Measurements from ENCODE around the gene PCGF1. TPM values are rescaled to one million over a fixed set of nuclear protein-coding genes. Genes with fewer than 3 reads are reported as not detected.

PCGF1 gene
- total and polyA plus RNA-seq, 2 of the 13 experiments (the other 11 are each of a cell fraction or from before 2014, with no cell fraction given): 20.4 to 22.6 TPM

- H3K4me2 ChIP-seq (ENCODE audit: low read depth, low read length): peak overlapping the region; percentile 92
- no peaks in the 10 kb centered on the region for H4K20me1 ChIP-seq (ENCODE audit: insufficient read depth, low read length)
- H3K9ac ChIP-seq (ENCODE audit: insufficient read depth, low read depth, low read length): peak overlapping the region; percentile 18; the same call in 1 of the 2 replicates
- H3K79me2 ChIP-seq (ENCODE audit: insufficient read depth, low read length): peaks cover 36% of the 10 kb centered on the region
- peaks cover 77% of the 10 kb centered on the region for H3K4me1 ChIP-seq (ENCODE audit: insufficient read depth, low read length)
- peak overlapping the region; percentile 32 to 66 (median 53); a peak in 5 of 6 replicates for H3K4me3 ChIP-seq (replicated peaks in 1 of 3; ENCODE audit: insufficient read depth in 1 of 3, low read depth in 2 of 3, low read length in 3 of 3)
- no peaks in the 10 kb centered on the region for H3K36me3 ChIP-seq (replicated peaks in 1 of 2; ENCODE audit: control insufficient read depth in 1 of 2, insufficient read depth in 2 of 2, low read length in 2 of 2)
- in situ Hi-C loops (cut with HindIII; ENCODE audit: extremely low pct_ligation_motif_present, low pct_unique_long_range_greater_than_20kb) (no loop called here), intact Hi-C loops (cut with micrococcal nuclease; ENCODE audit: unreplicated experiment) (loop anchor here (2.0 to 10.0 kb wide), 2 partner anchors 59 to 1805 kb away; partner anchors contain the start of gene RTKN)
- 67% methylated on average over 11 of the region's 15 CpGs for WGBS (ENCODE audit: low lambda C conversion rate)
- CTCF ChIA-PET (ENCODE audit: low intra/inter-chr PET ratio, low total read pairs): no interaction called here
- H2AFZ ChIP-seq (ENCODE audit: low read length): no peak overlapping the region
- no peaks in the 10 kb centered on the region; a peak in 1 of 5 replicates for H3K27me3 ChIP-seq (ENCODE audit: control insufficient read depth in 1 of 2, insufficient read depth in 2 of 2, low read length in 2 of 2)
- H3K27ac ChIP-seq (ENCODE audit: extremely low read length, insufficient read depth, low read length): peak overlapping the region; percentile 70
- FAIRE-seq (no peak), ATAC-seq (no peak), DNase-seq (ENCODE audit: low spot score) (no peak)
- POLR2A ChIA-PET: interaction anchor here (0.7 to 16.5 kb wide), 8 partner anchors 19 to 70 kb away, joined by 3 to 795 read pairs (median 46); partner anchors contain the start of genes AUP1, CCDC142, DQX1 and HTRA2
- BruUV-seq (replicated peaks): no TSS peak
- no peaks in the 10 kb centered on the region for H3K9me3 ChIP-seq (ENCODE audit: low read length)
- TF ChIP-seq TRIM24 (CRISPR knock-in tag; IDR thresholded peaks at IDR 0.05) (no peak), ZXDC (CRISPR knock-in tag; IDR thresholded peaks at IDR 0.05) (0 out of 2 replicates have a peak, but pooled peaks have one; percentile 43), YEATS2 (CRISPR knock-in tag; IDR thresholded peaks at IDR 0.05; ENCODE audit: borderline replicate concordance) (no peak), ZNF383 (CRISPR knock-in tag; IDR thresholded peaks at IDR 0.05; ENCODE audit: borderline replicate concordance) (0 out of 2 replicates have a peak, but pooled peaks have one; percentile 20), ZNF230 (CRISPR knock-in tag; IDR thresholded peaks at IDR 0.05) (0 out of 2 replicates have a peak, but pooled peaks have one; percentile 0), POLR2A (IDR thresholded peaks at IDR 0.05; ENCODE audit: insufficient read depth in 1 of 2, low read depth in 2 of 2, low read length in 2 of 2) (peak in 1 of 2 experiments; percentile 40; a peak in 1 of 4 replicates), ZNF747 (CRISPR knock-in tag; IDR thresholded peaks at IDR 0.05; ENCODE audit: borderline replicate concordance) (peak; percentile 16; the same call in 1 of the 2 replicates), PAF1 (CRISPR knock-in tag; IDR thresholded peaks at IDR 0.05) (no peak), RAD21 (CRISPR knock-in tag; IDR thresholded peaks at IDR 0.05) (no peak), UBTF (CRISPR knock-in tag; IDR thresholded peaks at IDR 0.05) (no peak), ZNF629 (CRISPR knock-in tag; conservative IDR thresholded peaks at IDR 0.05) (no peak), ZNF562 (CRISPR knock-in tag; IDR thresholded peaks at IDR 0.05; ENCODE audit: borderline replicate concordance) (no peak), ZFAT (CRISPR knock-in tag; conservative IDR thresholded peaks at IDR 0.05) (0 out of 2 replicates have a peak, but pooled peaks have one; percentile 22), ZNF703 (CRISPR knock-in tag; IDR thresholded peaks at IDR 0.05; ENCODE audit: borderline replicate concordance) (0 out of 2 replicates have a peak, but pooled peaks have one; percentile 2)
Measured at GRCh38 chr2:74499940-74500577, 7.4 kb downstream of the PCGF1 start.
